Measurements from ENCODE around the gene CHSY3.

DNA sequence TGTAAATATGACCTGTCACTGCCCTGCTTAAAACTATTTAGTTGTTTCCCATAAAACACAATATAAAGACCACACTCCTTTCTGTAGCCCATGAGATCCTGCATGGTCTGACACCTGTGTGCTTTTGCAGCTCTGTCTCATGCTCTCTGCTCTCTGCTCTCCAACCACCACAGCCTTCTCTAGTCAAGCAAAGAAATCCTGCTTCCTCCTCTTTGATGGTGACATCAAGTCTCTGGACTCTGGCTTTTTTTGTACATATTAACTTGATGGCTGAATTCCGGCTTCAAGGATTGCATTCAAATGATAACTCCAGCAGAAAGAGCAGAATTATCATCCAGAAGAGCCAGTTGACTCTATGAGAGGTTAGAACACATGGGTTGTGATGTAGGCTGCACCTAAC lies 58.2 kb downstream of the CHSY3 start:
- TF ChIP-seq, protein P1, sequence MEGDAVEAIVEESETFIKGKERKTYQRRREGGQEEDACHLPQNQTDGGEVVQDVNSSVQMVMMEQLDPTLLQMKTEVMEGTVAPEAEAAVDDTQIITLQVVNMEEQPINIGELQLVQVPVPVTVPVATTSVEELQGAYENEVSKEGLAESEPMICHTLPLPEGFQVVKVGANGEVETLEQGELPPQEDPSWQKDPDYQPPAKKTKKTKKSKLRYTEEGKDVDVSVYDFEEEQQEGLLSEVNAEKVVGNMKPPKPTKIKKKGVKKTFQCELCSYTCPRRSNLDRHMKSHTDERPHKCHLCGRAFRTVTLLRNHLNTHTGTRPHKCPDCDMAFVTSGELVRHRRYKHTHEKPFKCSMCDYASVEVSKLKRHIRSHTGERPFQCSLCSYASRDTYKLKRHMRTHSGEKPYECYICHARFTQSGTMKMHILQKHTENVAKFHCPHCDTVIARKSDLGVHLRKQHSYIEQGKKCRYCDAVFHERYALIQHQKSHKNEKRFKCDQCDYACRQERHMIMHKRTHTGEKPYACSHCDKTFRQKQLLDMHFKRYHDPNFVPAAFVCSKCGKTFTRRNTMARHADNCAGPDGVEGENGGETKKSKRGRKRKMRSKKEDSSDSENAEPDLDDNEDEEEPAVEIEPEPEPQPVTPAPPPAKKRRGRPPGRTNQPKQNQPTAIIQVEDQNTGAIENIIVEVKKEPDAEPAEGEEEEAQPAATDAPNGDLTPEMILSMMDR (IDR thresholded peaks at IDR 0.05; ENCODE audit: insufficient read depth, low read depth, low read length), result no peak
- no peak for TF ChIP-seq EZH2 (IDR thresholded peaks at IDR 0.05; ENCODE audit: insufficient read depth, low read length)
